ENCODE data around the gene VASN.
A peak's percentile ranks its signal among the peaks of the same experiment; 100 is the strongest.

Gene VASN

GRCh38 chr16:4412159-4412558 lies 40.5 kb downstream of the VASN start:
- no peak for TF ChIP-seq SIN3A (IDR thresholded peaks at IDR 0.05; ENCODE audit: borderline replicate concordance, insufficient read depth, low read length)
- no peak for TF ChIP-seq POLR2AphosphoS5 (IDR thresholded peaks at IDR 0.05; ENCODE audit: low read depth, low read length)

DNA sequence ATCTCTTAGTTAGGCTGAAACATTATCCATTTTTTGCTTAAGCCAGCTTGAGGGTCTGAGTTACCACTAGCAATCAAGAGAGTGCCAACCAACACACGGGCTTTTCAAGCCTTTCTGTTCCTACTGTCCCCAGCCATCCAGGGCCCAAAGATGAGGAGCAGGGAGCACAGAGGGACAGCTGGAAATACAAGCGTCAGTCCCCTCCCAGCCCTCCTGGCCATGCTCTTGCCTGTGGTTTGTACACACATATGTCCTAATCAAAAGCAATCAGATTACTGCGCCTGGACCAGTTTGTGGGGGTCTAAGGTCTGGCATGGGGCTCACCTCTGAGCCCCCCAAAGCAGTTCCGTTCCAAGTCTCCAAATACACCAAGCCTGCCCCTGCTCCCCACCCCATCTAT lies 41.2 kb downstream of the VASN start:
- TF ChIP-seq, protein P1, sequence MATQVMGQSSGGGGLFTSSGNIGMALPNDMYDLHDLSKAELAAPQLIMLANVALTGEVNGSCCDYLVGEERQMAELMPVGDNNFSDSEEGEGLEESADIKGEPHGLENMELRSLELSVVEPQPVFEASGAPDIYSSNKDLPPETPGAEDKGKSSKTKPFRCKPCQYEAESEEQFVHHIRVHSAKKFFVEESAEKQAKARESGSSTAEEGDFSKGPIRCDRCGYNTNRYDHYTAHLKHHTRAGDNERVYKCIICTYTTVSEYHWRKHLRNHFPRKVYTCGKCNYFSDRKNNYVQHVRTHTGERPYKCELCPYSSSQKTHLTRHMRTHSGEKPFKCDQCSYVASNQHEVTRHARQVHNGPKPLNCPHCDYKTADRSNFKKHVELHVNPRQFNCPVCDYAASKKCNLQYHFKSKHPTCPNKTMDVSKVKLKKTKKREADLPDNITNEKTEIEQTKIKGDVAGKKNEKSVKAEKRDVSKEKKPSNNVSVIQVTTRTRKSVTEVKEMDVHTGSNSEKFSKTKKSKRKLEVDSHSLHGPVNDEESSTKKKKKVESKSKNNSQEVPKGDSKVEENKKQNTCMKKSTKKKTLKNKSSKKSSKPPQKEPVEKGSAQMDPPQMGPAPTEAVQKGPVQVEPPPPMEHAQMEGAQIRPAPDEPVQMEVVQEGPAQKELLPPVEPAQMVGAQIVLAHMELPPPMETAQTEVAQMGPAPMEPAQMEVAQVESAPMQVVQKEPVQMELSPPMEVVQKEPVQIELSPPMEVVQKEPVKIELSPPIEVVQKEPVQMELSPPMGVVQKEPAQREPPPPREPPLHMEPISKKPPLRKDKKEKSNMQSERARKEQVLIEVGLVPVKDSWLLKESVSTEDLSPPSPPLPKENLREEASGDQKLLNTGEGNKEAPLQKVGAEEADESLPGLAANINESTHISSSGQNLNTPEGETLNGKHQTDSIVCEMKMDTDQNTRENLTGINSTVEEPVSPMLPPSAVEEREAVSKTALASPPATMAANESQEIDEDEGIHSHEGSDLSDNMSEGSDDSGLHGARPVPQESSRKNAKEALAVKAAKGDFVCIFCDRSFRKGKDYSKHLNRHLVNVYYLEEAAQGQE (IDR thresholded peaks at IDR 0.05; ENCODE audit: insufficient read depth in 1 of 2, low read depth in 2 of 2, low read length in 2 of 2), result no peak
- TF ChIP-seq FOXP2 (optimal IDR thresholded peaks at IDR 0.05; ENCODE audit: borderline replicate concordance, extremely low read depth, extremely low read length, insufficient read depth), result no peak

GRCh38 chr16:4414187-4414917 lies 42.7 kb downstream of the VASN start:
- TF ChIP-seq TAF1 (IDR thresholded peaks at IDR 0.05; ENCODE audit: borderline replicate concordance, insufficient read depth, low read length), result no peak
- TF ChIP-seq, protein P1 (IDR thresholded peaks at IDR 0.05; ENCODE audit: insufficient read depth in 1 of 2, low read depth in 2 of 2, low read length in 2 of 2), result no peak
- TF ChIP-seq SIN3A (IDR thresholded peaks at IDR 0.05; ENCODE audit: borderline replicate concordance, insufficient read depth, low read length), result no peak
- TF ChIP-seq POLR2AphosphoS5 (IDR thresholded peaks at IDR 0.05; ENCODE audit: low read depth, low read length), result no peak
- no peak for TF ChIP-seq FOXP2 (optimal IDR thresholded peaks at IDR 0.05; ENCODE audit: borderline replicate concordance, extremely low read depth, extremely low read length, insufficient read depth)

- TF ChIP-seq TAF1 (IDR thresholded peaks at IDR 0.05; ENCODE audit: borderline replicate concordance, insufficient read depth, low read length) (no peak), SIN3A (IDR thresholded peaks at IDR 0.05; ENCODE audit: borderline replicate concordance, insufficient read depth, low read length) (0 out of 2 replicates have a peak, but pooled peaks have one; percentile 35)
These were observed 44.0 kb downstream of the VASN start for GRCh38 chr16:4415538-4416199.

GRCh38 chr16:4416200-4417032 lies 44.8 kb downstream of the VASN start, which contains the start of gene CORO7:
Gene CORO7 (minus strand): TSS chr16:4416596. CDS start chr16:4416518, 78 bp downstream.
- peak; percentile 23 for TF ChIP-seq FOXP2 (optimal IDR thresholded peaks at IDR 0.05; ENCODE audit: borderline replicate concordance, extremely low read depth, extremely low read length, insufficient read depth)
- no peak; the same call in 1 of the 2 replicates for TF ChIP-seq POLR2AphosphoS5 (IDR thresholded peaks at IDR 0.05; ENCODE audit: low read depth, low read length)

DNA sequence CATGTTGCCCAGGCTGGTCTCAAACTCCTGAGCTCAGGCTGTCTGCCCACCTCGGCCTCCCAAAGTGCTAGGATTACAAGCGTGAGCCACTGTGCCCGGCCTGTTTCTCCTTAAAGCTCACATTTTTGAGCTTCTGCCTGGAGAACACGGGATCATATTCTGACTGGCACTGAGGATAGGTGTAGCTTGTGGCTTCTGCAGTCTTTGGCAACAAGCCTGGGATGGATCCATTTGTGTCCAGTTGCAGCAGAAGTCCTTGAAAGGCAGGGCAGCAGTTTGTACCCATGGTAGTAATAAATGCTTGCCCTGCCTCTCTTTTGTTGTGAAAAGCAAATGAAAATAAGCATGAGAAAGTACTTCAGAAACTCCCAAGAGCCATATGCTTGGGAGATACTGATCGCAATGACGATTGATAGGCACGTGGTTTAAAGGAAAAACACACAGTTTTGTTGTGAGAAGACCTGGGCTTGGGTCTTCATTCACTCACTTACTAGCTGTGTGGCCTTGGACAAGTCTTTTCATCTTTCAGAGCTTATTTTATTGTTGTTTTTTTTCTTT lies 47.8 kb downstream of the VASN start:
- no peak for TF ChIP-seq FOXP2 (optimal IDR thresholded peaks at IDR 0.05; ENCODE audit: borderline replicate concordance, extremely low read depth, extremely low read length, insufficient read depth)
- no peak for TF ChIP-seq TAF1 (IDR thresholded peaks at IDR 0.05; ENCODE audit: borderline replicate concordance, insufficient read depth, low read length)
- no peak for TF ChIP-seq POLR2AphosphoS5 (IDR thresholded peaks at IDR 0.05; ENCODE audit: low read depth, low read length)
- no peak for TF ChIP-seq SIN3A (IDR thresholded peaks at IDR 0.05; ENCODE audit: borderline replicate concordance, insufficient read depth, low read length)
- TF ChIP-seq, protein P1 (IDR thresholded peaks at IDR 0.05; ENCODE audit: insufficient read depth in 1 of 2, low read depth in 2 of 2, low read length in 2 of 2), result no peak

Data from PFSK-1 (cell line).